GM19468 (cell line): ENCODE results near the gene ASCL2.

Source experiments
- ATAC-seq: cut with Tn5 transposase; IDR thresholded peaks from one replicate; pipeline ENCODE4 v1.9.1; 2021; ENCODE audit warnings: mild to moderate bottlenecking, moderate library complexity, moderate number of reproducible peaks; ENCODE audit not compliant: unreplicated experiment; ENCODE audit errors: extremely low read depth

Gene ASCL2

DNA sequence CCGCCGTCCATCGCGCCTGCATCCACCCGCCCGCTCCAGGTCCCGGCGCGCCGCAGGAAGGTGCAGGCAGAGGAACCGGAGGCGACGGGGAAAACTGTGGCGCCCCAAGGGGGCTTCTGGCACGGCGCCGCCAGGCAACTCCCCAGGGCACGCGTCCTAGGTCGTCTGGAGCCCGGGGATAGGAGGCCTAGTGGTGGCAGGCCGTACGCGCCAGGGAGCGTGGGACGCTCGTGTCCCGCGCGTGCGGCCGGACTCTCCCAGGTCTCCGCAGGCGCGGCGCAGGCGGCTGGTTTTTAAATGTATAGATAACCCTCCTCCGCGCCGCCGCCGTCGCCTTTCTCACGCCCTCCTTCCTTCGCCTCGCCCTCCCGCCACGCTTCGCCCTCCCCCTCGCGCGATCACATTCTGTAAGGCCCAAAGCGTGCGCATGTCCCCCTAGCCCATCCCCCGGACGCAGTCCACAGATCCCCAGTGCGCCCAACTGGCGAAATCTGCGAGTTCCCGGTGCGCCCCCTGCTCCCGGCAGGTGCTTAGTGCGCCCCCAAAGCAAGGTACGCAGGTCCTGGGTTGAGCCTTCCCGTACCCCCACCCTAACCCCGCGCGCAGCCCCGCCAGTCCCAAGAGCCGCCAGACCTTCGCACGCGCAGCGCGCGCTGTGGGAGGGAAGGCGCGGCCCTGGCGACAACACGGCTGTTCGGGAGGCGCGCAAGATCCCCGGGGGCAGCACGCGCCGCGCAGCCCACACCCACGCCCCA lies at the start of gene ASCL2:
Gene ASCL2, minus strand, starts transcription at position 267 of the 755 bp plus-strand sequence. Its CDS starts 256 bp downstream, at position 11.
- no peak for ATAC-seq

DNA sequence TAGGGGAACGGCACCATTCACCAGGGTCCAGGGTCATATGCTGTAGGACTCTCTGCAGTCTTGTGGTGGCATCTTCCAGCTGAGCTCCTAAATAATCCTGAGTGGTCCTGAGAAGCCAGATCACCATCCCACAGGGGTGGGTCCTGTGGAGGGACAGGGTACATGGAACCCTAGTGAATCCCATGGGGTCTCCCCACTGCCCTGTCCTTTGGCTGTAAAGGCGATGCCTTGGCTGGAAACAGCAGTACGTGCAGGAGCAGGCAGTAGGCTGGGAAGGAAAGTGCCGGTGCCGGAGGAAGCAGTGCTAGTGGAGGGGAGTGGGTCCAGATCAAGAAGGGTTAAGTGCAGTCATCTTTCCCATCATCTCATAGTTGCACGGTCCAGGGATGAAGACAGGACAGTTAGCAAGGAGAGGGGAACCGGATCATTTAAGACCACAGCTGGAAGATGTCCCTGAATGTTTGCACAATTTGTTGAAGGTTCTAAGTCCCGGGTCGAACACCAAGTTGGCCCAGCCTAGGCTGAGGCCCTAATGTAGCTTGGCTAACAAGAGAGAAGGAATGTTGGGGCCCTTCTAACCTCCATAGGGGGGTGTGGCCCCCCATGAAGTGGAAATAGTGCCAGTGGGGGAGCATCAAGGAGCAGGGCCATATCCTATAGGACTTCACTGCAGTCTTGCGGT lies 49.5 kb upstream of the ASCL2 start:
- no peak for ATAC-seq

DNA sequence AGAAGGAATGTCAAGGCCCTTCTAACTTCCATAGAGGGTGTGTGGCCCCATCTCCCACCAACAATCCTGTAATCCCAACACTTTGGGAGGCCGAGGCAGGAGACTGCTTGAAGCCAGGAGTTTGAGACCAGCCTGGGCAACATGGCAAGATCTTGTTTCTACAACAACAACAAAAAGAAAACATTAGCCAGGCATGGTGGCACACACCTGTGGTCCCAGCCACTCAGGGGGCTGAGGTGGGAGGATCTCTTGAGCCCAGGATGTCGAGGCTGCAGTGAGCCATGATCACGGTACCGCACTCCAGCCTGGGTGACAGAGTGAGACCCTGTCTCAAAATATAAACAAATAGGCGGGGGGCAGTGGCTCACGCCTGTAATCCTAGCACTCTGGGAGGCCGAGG lies 48.3 kb upstream of the ASCL2 start:
- no peak for ATAC-seq

DNA sequence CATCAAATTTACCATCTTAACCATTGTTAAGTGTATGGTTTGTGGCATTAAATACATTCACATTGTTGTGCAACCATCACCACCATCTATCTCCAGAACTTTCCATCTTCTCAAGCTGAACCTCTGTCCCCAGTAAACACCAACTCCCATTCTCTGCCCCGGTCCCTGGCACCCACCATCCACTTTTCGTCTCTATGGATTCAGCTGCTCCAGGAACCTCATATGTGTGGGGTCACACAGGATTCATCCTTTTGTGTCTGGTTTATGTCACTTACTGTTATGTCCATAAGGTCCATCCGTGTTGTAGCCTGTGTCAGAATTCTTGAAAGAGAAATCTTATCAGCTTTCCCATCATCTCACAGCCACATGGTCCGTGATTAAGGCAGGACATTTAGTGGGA lies 47.7 kb upstream of the ASCL2 start:
- ATAC-seq: no peak

- no peak for ATAC-seq
Measured at GRCh38 chr11:2317354-2318050, 47.1 kb upstream of the ASCL2 start.

- no peak for ATAC-seq
Measured at GRCh38 chr11:2316963-2317244, 46.5 kb upstream of the ASCL2 start.

- ATAC-seq: no peak
Measured at GRCh38 chr11:2316169-2316962, 46.0 kb upstream of the ASCL2 start.

DNA sequence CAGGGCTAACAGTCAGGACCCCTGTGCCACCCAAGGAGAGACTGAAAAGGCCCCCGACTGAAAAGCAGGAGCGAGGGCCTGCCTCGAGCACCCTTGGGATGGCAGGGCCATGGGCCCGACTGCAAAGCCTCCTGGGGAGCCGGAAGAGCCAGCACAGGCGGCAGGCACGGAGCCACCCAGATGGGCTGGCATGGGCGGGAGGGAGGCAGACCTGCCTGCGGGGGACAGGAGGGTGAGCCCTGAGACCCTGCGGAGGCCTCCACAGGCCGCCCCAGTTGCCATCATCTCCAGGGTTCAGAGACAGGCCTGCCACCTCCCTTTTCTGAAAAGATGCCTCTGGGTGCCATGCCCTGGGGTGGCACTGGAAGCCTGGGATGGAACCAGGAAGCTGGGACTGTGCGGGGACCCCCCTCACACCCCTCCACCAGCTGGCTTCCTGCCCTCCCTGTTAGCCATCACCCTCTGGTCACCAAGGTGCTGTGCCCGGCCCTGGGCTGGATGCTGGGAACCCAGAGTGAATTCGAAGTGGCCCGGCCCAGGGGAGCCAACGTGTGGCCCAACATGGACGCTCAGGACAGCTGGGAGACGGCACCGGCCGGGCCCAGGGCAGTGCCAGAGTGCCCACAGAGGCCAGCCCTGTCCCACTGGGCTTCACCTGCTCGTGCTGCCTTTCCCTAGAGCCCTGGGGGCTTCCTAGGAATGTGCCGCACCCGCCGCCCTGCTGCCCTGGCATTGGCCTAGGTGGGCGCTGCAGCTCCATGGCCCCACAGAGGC lies 45.2 kb upstream of the ASCL2 start:
- no peak for ATAC-seq

DNA sequence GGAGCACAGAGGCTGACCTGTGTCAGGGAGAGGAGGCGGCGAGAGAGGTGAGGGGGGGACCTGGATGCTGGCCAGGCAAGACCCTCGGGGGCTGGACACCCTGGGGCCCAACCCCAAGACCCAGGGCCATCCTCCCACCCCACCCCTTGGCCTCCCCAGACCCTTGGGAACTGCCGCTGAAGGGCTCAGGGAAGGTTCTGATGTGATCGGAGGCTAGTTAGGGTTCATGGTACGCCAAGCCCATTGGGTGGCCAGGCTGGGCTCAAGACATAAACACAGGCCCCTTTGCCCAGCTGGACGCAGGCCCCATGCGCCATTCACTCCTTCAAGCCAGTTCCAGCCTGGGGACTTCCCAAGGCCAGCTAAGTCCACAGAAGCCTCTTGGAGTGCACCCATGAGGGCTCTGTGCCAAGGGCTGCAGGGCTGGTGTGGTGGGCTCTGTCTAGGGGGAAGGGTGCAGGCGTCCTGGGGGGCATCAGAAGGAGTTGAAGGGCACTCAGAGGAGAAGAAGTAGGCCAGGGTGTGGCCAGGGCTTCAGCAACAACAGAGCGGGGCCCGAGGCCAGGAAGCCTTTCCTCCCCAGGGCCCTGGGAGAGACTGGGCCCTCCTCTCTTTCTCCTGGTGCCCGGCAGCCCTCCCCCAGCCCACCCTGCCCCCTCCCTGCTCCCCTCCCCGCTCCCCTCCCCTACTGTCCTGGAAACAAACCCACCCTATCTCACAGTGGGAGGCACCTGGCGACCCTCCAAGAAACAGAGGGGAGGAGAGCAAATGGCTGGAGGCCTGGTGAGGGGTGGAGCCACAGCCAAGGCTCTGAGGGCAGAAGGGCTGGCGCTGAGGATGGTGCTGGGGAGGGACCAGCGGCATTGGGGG lies 44.4 kb upstream of the ASCL2 start:
- no peak for ATAC-seq

DNA sequence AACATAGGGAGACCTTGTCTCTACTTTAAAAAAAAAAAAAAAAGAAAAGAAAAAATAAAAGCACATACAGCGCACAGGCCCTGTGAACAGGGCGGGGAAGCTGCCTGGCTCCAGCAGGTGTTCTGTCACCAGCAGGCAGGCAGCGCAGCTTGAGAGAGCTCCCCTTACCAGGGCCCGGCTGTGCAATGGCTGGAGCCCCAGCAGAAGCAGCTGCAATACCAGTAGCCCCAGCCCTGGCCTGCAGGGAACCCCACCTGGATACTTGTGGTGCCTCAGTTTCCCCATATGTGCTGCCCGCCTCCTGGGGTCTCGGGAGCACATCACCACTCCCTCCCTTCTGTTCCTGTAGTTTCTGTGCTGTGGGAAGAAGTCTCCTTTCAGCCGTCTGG lies 43.7 kb upstream of the ASCL2 start:
- no peak for ATAC-seq

- ATAC-seq: no peak
Measured at GRCh38 chr11:2313051-2313951, 42.9 kb upstream of the ASCL2 start.

GRCh38 chr11:2312232-2313042 lies 42.0 kb upstream of the ASCL2 start:
- ATAC-seq: no peak

GRCh38 chr11:2311353-2312133 lies 41.2 kb upstream of the ASCL2 start:
- ATAC-seq: no peak

GRCh38 chr11:2310786-2311352 lies 40.5 kb upstream of the ASCL2 start:
- no peak for ATAC-seq

DNA sequence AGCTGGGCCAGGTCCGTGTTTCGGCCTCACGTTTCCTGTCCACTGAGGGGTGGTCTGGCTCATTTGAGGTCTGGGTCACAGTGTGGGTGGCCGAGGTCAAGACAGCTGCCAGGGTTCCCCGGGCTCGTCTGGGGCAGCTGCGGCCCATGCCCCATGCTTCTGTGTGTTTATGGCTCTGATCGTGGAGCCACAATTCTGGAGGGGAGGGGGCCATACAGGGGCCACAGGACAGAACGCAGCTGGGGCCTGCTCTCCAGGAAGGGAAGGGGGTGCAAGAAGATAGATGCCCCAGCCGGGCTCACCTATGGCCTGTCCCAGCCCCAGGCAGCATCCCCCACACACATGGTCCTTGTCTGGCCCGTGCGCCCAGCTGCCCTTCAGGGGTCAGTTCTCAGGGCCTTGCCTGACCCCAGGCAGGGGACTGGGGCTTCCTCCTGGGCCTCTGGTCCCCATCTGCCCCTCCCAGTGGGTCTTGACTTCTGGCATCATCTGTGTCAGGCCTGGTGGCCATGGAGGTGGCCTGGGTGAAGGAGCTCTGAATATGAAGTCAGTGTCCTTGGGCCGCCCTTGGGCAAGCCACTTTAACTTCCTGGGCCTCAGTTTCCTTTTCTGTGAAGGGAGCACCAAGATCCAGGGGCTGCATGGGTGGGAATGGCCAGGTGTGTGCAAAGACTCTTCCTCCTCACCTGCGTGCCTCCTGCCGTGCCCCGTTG lies 39.8 kb upstream of the ASCL2 start:
- ATAC-seq: no peak
